Measurements from ENCODE around the gene SEL1L2.

The SEL1L2 gene

GRCh38 chr20:13990465-13990864 is at the start of gene SEL1L2:
TSS of gene SEL1L2 (minus strand) at chr20:13990614. CDS start at chr20:13990534, 80 bp downstream.
- H3K4me3 ChIP-seq (ENCODE audit: low read length) = no peak within 1 kb of the TSS
- no peak for TF ChIP-seq CTCF (IDR thresholded peaks at IDR 0.05; ENCODE audit: insufficient read depth, low read depth, low read length, missing control alignments)
- DNase-seq (ENCODE audit: low read depth) = no peak

GRCh38 chr20:14036567-14036966 is 46.2 kb upstream of the SEL1L2 start:
- no peak for DNase-seq (ENCODE audit: low read depth)
- no peak overlapping the region for H3K4me3 ChIP-seq (ENCODE audit: low read length)
- no peak for TF ChIP-seq CTCF (IDR thresholded peaks at IDR 0.05; ENCODE audit: insufficient read depth, low read depth, low read length, missing control alignments)

DNA sequence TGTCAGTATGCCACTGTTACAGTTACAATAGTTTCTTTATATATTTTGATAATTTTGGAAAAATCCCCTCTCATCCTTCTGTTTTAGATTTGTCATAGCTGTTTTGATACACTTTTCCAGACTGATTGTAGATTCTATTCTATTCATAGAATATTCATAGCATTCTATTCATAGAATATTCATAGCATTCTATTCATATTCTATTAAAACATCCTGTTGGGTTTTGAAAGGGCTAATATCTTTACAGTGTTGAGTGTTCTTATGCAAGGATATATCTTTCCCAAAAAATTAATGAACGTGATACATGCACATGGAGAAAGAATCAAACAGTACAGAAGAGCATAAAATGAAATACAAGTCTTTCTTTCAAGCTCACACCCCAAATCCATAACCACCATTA is 42.9 kb upstream of the SEL1L2 start:
- DNase-seq (ENCODE audit: low read depth) = no peak
- TF ChIP-seq CTCF (IDR thresholded peaks at IDR 0.05; ENCODE audit: insufficient read depth, low read depth, low read length, missing control alignments) = no peak
- no peak overlapping the region for H3K4me3 ChIP-seq (ENCODE audit: low read length)

DNA sequence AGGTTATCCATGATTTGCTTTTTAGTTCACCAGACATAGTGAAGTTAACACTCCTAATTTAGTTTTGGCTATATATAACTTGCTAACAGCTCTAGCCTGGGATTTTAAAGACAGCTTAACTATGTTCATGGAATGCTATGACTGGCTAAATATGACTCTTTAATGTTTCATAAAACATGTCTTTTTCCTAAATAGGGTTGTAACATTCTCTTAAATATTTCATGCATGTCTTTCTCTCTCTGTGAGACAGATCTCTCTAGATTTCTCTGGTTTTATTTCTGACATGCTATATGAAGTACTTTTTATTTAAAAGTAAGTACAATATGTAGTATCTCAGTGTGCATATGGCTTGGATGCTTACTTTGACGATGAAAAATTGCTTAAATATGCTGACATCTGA is 40.6 kb upstream of the SEL1L2 start:
- DNase-seq (ENCODE audit: low read depth) = no peak
- H3K4me3 ChIP-seq (ENCODE audit: low read length) = no peak overlapping the region
- no peak for TF ChIP-seq CTCF (IDR thresholded peaks at IDR 0.05; ENCODE audit: insufficient read depth, low read depth, low read length, missing control alignments)

GRCh38 chr20:14012671-14013070 is 22.3 kb upstream of the SEL1L2 start:
- DNase-seq (ENCODE audit: low read depth) = no peak
- TF ChIP-seq CTCF (IDR thresholded peaks at IDR 0.05; ENCODE audit: insufficient read depth, low read depth, low read length, missing control alignments) = no peak
- H3K4me3 ChIP-seq (ENCODE audit: low read length) = no peak overlapping the region

DNA sequence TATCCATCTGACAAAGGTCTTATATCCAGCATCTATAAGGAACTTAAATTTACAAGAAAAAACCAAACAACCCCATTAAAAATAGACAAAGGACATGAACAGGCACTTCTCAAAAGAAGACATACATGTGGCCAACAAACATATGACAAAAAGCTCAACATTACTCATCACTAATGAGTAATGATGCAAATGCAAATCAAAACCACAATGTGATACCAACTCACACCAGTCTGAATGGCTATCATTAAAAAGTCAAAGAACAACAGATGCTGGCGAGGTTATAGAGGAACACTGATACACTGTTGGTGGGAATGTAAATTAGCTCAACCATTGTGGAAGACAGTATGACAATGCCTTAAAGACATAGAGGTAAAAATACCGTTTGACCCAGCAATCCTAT is 18.8 kb upstream of the SEL1L2 start:
- DNase-seq (ENCODE audit: low read depth) = peak; percentile 40
- H3K4me3 ChIP-seq (ENCODE audit: low read length) = no peak overlapping the region
- TF ChIP-seq CTCF (IDR thresholded peaks at IDR 0.05; ENCODE audit: insufficient read depth, low read depth, low read length, missing control alignments) = no peak

- no peak for DNase-seq (ENCODE audit: low read depth)
- H3K4me3 ChIP-seq (ENCODE audit: low read length) = no peak overlapping the region
- no peak for TF ChIP-seq CTCF (IDR thresholded peaks at IDR 0.05; ENCODE audit: insufficient read depth, low read depth, low read length, missing control alignments)
These were observed 15.6 kb upstream of the SEL1L2 start for GRCh38 chr20:14005996-14006395.
